Kidney (tissue), 14 donors: ENCODE data around the gene LIN7C. TPM values are rescaled to one million over a fixed set of nuclear protein-coding genes. Genes with fewer than 3 reads are reported as not detected.

Experiments
- DNase-seq, 5 donors: peaks; one replicate each; pipeline ENCODE4 v3.0.0-alpha.2; 2013 to 2020
- FAIRE-seq: peaks from 2 replicates; lab custom pipeline; 2012; peaks lifted over from hg19 to GRCh38; lab: Jason Lieb, UNC
- H3K27ac ChIP-seq, 2 donors: one replicate each; pipeline ENCODE4 v1.7.0; 2013; ENCODE audit warnings: low read depth in 2 of 2, low read length in 2 of 2, inconsistent platforms in 1 of 2
- H3K27me3 ChIP-seq: one replicate; pipeline ENCODE4 v1.7.1; 2013; ENCODE audit warnings: low read length, inconsistent platforms; ENCODE audit not compliant: control insufficient read depth, insufficient read depth
- H3K36me3 ChIP-seq, 3 donors: one replicate each; pipeline versions ENCODE4 v1.7.0 to v1.7.1; 2013; ENCODE audit warnings: low read length in 3 of 3, control low read depth in 1 of 3, inconsistent platforms in 1 of 3; ENCODE audit not compliant: insufficient read depth in 3 of 3, control insufficient read depth in 2 of 3
- H3K4me1 ChIP-seq, 3 donors: one replicate each; pipeline versions ENCODE4 v1.7.0 to v1.7.1; 2013; ENCODE audit warnings: low read length in 3 of 3, inconsistent platforms in 1 of 3, low read depth in 1 of 3; ENCODE audit not compliant: control insufficient read depth in 2 of 3, insufficient read depth in 2 of 3
- H3K4me3 ChIP-seq, 3 donors: one replicate each; pipeline versions ENCODE4 v1.7.0 to v1.8.1; 2013; ENCODE audit warnings: low read length in 3 of 3, control low read depth in 1 of 3, inconsistent platforms in 1 of 3
- H3K9ac ChIP-seq, 3 donors: one replicate each; pipeline versions ENCODE4 v1.7.0 to v1.7.1; 2013; ENCODE audit warnings: low read length in 3 of 3, control low read depth in 1 of 3, inconsistent platforms in 1 of 3
- H3K9me3 ChIP-seq, 3 donors: one replicate each; pipeline versions ENCODE4 v1.7.0 to v1.7.1; 2013; ENCODE audit warnings: low read length in 3 of 3, control low read depth in 1 of 3, inconsistent platforms in 1 of 3; ENCODE audit not compliant: control insufficient read depth in 2 of 3, insufficient read depth in 1 of 3
- CTCF ChIP-seq: IDR thresholded peaks from 3 replicates; pipeline ENCODE4 v1.5.1; 2012; ENCODE audit warnings: mild to moderate bottlenecking, moderate library complexity, borderline replicate concordance; ENCODE audit not compliant: insufficient read depth; ENCODE audit errors: extremely low read depth
- intact Hi-C: fragments of 100-400 bp; cut with DNase I; formaldehyde crosslinking; loops from one replicate; pipeline ENCODE4 v1.11.1; 2022
- polyA plus RNA-seq: library from polyadenylated mRNA; stranded (reverse); fragments of 350-450 nt; fragmentation: Illumina TruSeq; extraction: RNeasy Lipid Tissue Mini Kit (QIAGEN cat#74804); gene quantifications from one replicate; pipeline ENCODE4 v1.2.3, GENCODE V29; 2014; ENCODE audit warnings: low read depth, low replicate concordance; ENCODE audit not compliant: insufficient read depth
- total RNA-seq: library from RNA; stranded (reverse); fragmentation: NEBNext Ultra II Directional; extraction: Animal tissue kit (Norgen Biotek cat#: 25700); gene quantifications from one replicate; pipeline ENCODE4 v1.2.1, GENCODE V29; 2021
- donor health status: control.
- donor health status: control.
- donor health status: control.
- donor health status: control.
- donor health status: control.
- donor health status: DM: yes; HTN: yes; CAD: no.
- donor health status: Normal renal cell carcinoma (clear cell type).

LIN7C gene
- total and polyA plus RNA-seq, 2 donors from 2014 or later = 9.1 to 37.8 TPM

GRCh38 chr11:27501100-27501499 lies 5.5 kb downstream of the LIN7C start:
- TF ChIP-seq CTCF = no peak
- peaks cover 0 to 24% (median 6%) of the 10 kb centered on the region in 3 donors for H3K36me3 ChIP-seq
- DNase-seq (no peak), FAIRE-seq (no peak)
- H3K27ac ChIP-seq = no peak overlapping the region
- H3K4me3 ChIP-seq = no peak overlapping the region
- H3K4me1 ChIP-seq = peaks cover 0 to 4% (median 2%) of the 10 kb centered on the region in 3 donors
- H3K27me3 ChIP-seq = no peaks in the 10 kb centered on the region
- intact Hi-C loops = no loop called here
- no peak overlapping the region for H3K9ac ChIP-seq
- H3K9me3 ChIP-seq = no peaks in the 10 kb centered on the region

- no peaks in the 10 kb centered on the region for H3K27me3 ChIP-seq
- DNase-seq = no peak
- peaks cover 0 to 24% (median 6%) of the 10 kb centered on the region in 3 donors for H3K36me3 ChIP-seq
- no peak for TF ChIP-seq CTCF
- H3K9me3 ChIP-seq = no peaks in the 10 kb centered on the region
- no peak overlapping the region for H3K4me3 ChIP-seq
- no peak overlapping the region for H3K9ac ChIP-seq
- peak; percentile 32 for FAIRE-seq
- H3K27ac ChIP-seq = no peak overlapping the region
- intact Hi-C loops = no loop called here
- peaks cover 0 to 4% (median 0%) of the 10 kb centered on the region in 3 donors for H3K4me1 ChIP-seq
Measured at GRCh38 chr11:27497911-27498310, 8.7 kb downstream of the LIN7C start.

- H3K4me1 ChIP-seq = peaks cover 0 to 4% (median 0%) of the 10 kb centered on the region in 3 donors
- no peaks in the 10 kb centered on the region for H3K9me3 ChIP-seq
- H3K27me3 ChIP-seq = no peaks in the 10 kb centered on the region
- intact Hi-C loops = no loop called here
- peaks cover 0 to 24% (median 6%) of the 10 kb centered on the region in 3 donors for H3K36me3 ChIP-seq
- no peak overlapping the region for H3K4me3 ChIP-seq
- FAIRE-seq (peak; percentile 78), DNase-seq (peak in 2 of 5 donors; percentile 39 to 43)
- H3K27ac ChIP-seq = no peak overlapping the region
- no peak overlapping the region for H3K9ac ChIP-seq
- peak; percentile 35 for TF ChIP-seq CTCF
Measured at GRCh38 chr11:27497284-27497866, 9.2 kb downstream of the LIN7C start.

- H3K4me1 ChIP-seq = peaks cover 0 to 4% (median 0%) of the 10 kb centered on the region in 3 donors
- no peaks in the 10 kb centered on the region for H3K9me3 ChIP-seq
- no peak overlapping the region for H3K27ac ChIP-seq
- peaks cover 0 to 20% (median 10%) of the 10 kb centered on the region in 3 donors for H3K36me3 ChIP-seq
- TF ChIP-seq CTCF = no peak
- DNase-seq (peak in 2 of 5 donors; percentile 30 to 61), FAIRE-seq (no peak)
- intact Hi-C loops = no loop called here
- H3K4me3 ChIP-seq = no peak overlapping the region
- no peaks in the 10 kb centered on the region for H3K27me3 ChIP-seq
- no peak overlapping the region for H3K9ac ChIP-seq
Measured at GRCh38 chr11:27496461-27496860, 10.1 kb downstream of the LIN7C start.
